ENCODE data around the gene LENG1.

LENG1 gene

GRCh38 chr19:54169149-54169740 lies 9.7 kb upstream of the LENG1 start:
- H3K4me3 ChIP-seq (ENCODE audit: low read depth, low read length) = no peak overlapping the region
- no peak for DNase-seq (ENCODE audit: low read depth)
- no peak for TF ChIP-seq CTCF (IDR thresholded peaks at IDR 0.05; ENCODE audit: low read depth, low read length)
- no peak for TF ChIP-seq POLR2A (IDR thresholded peaks at IDR 0.05; ENCODE audit: extremely low read depth, insufficient read length)
- no peak for TF ChIP-seq MAX (IDR thresholded peaks at IDR 0.05; ENCODE audit: low read depth, low read length)

GRCh38 chr19:54168174-54168917 lies 8.8 kb upstream of the LENG1 start:
- TF ChIP-seq CTCF (IDR thresholded peaks at IDR 0.05; ENCODE audit: low read depth, low read length) = peak; percentile 59
- TF ChIP-seq MAX (IDR thresholded peaks at IDR 0.05; ENCODE audit: low read depth, low read length) = peak; percentile 29; the same call in 1 of the 2 replicates
- TF ChIP-seq POLR2A (IDR thresholded peaks at IDR 0.05; ENCODE audit: extremely low read depth, insufficient read length) = no peak
- TF ChIP-seq MYC (IDR thresholded peaks at IDR 0.05; ENCODE audit: low read depth, low read length) = no peak
- H3K4me3 ChIP-seq (ENCODE audit: low read depth, low read length) = no peak overlapping the region

GRCh38 chr19:54165222-54165621 lies 5.7 kb upstream of the LENG1 start:
- no peak for DNase-seq (ENCODE audit: low read depth)
- H3K4me3 ChIP-seq (ENCODE audit: low read depth, low read length) = no peak overlapping the region
- no peak for TF ChIP-seq MAX (IDR thresholded peaks at IDR 0.05; ENCODE audit: low read depth, low read length)
- TF ChIP-seq POLR2A (IDR thresholded peaks at IDR 0.05; ENCODE audit: extremely low read depth, insufficient read length) = no peak
- TF ChIP-seq MYC (IDR thresholded peaks at IDR 0.05; ENCODE audit: low read depth, low read length) = no peak
- no peak for TF ChIP-seq CTCF (IDR thresholded peaks at IDR 0.05; ENCODE audit: low read depth, low read length)

More at GRCh38 chr19:54168174-54168917, 8.8 kb upstream of the LENG1 start:
- DNase-seq (ENCODE audit: low read depth) = peak; percentile 83

GRCh38 chr19:54164369-54165068 lies 5.0 kb upstream of the LENG1 start:
- no peak overlapping the region for H3K4me3 ChIP-seq (ENCODE audit: low read depth, low read length)
- DNase-seq (ENCODE audit: low read depth) = no peak
- TF ChIP-seq MAX (IDR thresholded peaks at IDR 0.05; ENCODE audit: low read depth, low read length) (no peak), CTCF (IDR thresholded peaks at IDR 0.05; ENCODE audit: low read depth, low read length) (no peak)

- no peak for TF ChIP-seq MYC (IDR thresholded peaks at IDR 0.05; ENCODE audit: low read depth, low read length)
- TF ChIP-seq MAX (IDR thresholded peaks at IDR 0.05; ENCODE audit: low read depth, low read length) = no peak
- no peak for TF ChIP-seq POLR2A (IDR thresholded peaks at IDR 0.05; ENCODE audit: extremely low read depth, insufficient read length)
- TF ChIP-seq CTCF (IDR thresholded peaks at IDR 0.05; ENCODE audit: low read depth, low read length) = no peak
- H3K4me3 ChIP-seq (ENCODE audit: low read depth, low read length) = peak overlapping the region; percentile 21
- DNase-seq (ENCODE audit: low read depth) = no peak
These were observed 3.4 kb upstream of the LENG1 start for GRCh38 chr19:54162884-54163283.
